Activated T-helper 2 cell treated with anti-CD3 and anti-CD28 coated beads, Interferon-gamma antibody, Interleukin-2, Interleukin-4, amounts not matched to agents 10 μg/mL and 5 μg/mL and 100 μg/mL, durations not matched to agents 14 hours and 24 hours and 36 hours (primary cell): Measurements from ENCODE around the gene C1QTNF8. TPM values are rescaled to one million over a fixed set of nuclear protein-coding genes. Genes with fewer than 3 reads are reported as not detected.
A peak's percentile ranks its signal among the peaks of the same experiment; 100 is the strongest.

Source experiments
- DNase-seq: peaks from one replicate; pipeline ENCODE4 v3.0.0; 2021; ENCODE audit warnings: low spot score
- H3K27ac Mint-ChIP-seq: one replicate; pipeline ENCODE4 v1.8.0; 2021; ENCODE audit warnings: mixed read lengths
- H3K27me3 Mint-ChIP-seq: one replicate; pipeline ENCODE4 v1.8.0; 2021; ENCODE audit warnings: low read depth, mixed read lengths
- H3K36me3 Mint-ChIP-seq: one replicate; pipeline ENCODE4 v1.8.0; 2021; ENCODE audit warnings: low read depth, mixed read lengths
- H3K4me1 Mint-ChIP-seq: one replicate; pipeline ENCODE4 v1.8.0; 2021; ENCODE audit warnings: low read depth, mixed read lengths
- H3K4me3 Mint-ChIP-seq: one replicate; pipeline ENCODE4 v1.8.0; 2021; ENCODE audit warnings: low read depth, mild to moderate bottlenecking, moderate library complexity, mixed read lengths
- H3K9me3 Mint-ChIP-seq: one replicate; pipeline ENCODE4 v1.8.0; 2021; ENCODE audit warnings: mixed read lengths
- intact Hi-C: fragments of 100-400 bp; cut with micrococcal nuclease; formaldehyde crosslinking; loops from one replicate; pipeline ENCODE4 v1.15.1; 2023
- total RNA-seq: library from RNA; stranded (reverse); gene quantifications from 2 replicates; pipeline ENCODE4 v1.2.3, GENCODE V29; 2022

C1QTNF8 gene
- total RNA-seq, 1 donor from 2014 or later = not detected

GRCh38 chr16:1071561-1072225, 24.4 kb downstream of the C1QTNF8 start:
- Mint-ChIP-seq H3K4me3 (no peak overlapping the region), H3K36me3 (no peaks in the 10 kb centered on the region), H3K4me1 (no peaks in the 10 kb centered on the region), H3K9me3 (no peaks in the 10 kb centered on the region), H3K27ac (no peak overlapping the region), H3K27me3 (peaks cover 9% of the 10 kb centered on the region)
- DNase-seq = no peak
- intact Hi-C loops = no loop called here

- no peak overlapping the region for H3K27ac Mint-ChIP-seq
- no peaks in the 10 kb centered on the region for H3K36me3 Mint-ChIP-seq
Measured at GRCh38 chr16:1070864-1071408, 25.1 kb downstream of the C1QTNF8 start.

GRCh38 chr16:1070084-1070863, 25.8 kb downstream of the C1QTNF8 start:
- intact Hi-C loops = no loop called here
- Mint-ChIP-seq H3K27ac (no peak overlapping the region), H3K4me3 (no peak overlapping the region), H3K9me3 (no peaks in the 10 kb centered on the region), H3K27me3 (peaks cover 7% of the 10 kb centered on the region), H3K4me1 (no peaks in the 10 kb centered on the region), H3K36me3 (no peaks in the 10 kb centered on the region)
- DNase-seq = no peak

More at GRCh38 chr16:1070864-1071408, 25.1 kb downstream of the C1QTNF8 start:
- no peaks in the 10 kb centered on the region for H3K9me3 Mint-ChIP-seq
- peaks cover 7% of the 10 kb centered on the region for H3K27me3 Mint-ChIP-seq
- intact Hi-C loops = no loop called here
- DNase-seq = no peak
- no peaks in the 10 kb centered on the region for H3K4me1 Mint-ChIP-seq
- no peak overlapping the region for H3K4me3 Mint-ChIP-seq

- intact Hi-C loops = no loop called here
Measured at GRCh38 chr16:1069154-1069553, 26.9 kb downstream of the C1QTNF8 start.

GRCh38 chr16:1068451-1068850, 27.6 kb downstream of the C1QTNF8 start:
- H3K4me3 Mint-ChIP-seq = no peak overlapping the region
- DNase-seq = no peak
- intact Hi-C loops = no loop called here
- no peak overlapping the region for H3K27ac Mint-ChIP-seq
- no peaks in the 10 kb centered on the region for H3K4me1 Mint-ChIP-seq
- H3K9me3 Mint-ChIP-seq = no peaks in the 10 kb centered on the region
- H3K36me3 Mint-ChIP-seq = no peaks in the 10 kb centered on the region
- H3K27me3 Mint-ChIP-seq = peaks cover 11% of the 10 kb centered on the region

More at GRCh38 chr16:1069154-1069553, 26.9 kb downstream of the C1QTNF8 start:
- Mint-ChIP-seq H3K4me1 (no peaks in the 10 kb centered on the region), H3K9me3 (no peaks in the 10 kb centered on the region), H3K27ac (no peak overlapping the region), H3K4me3 (no peak overlapping the region), H3K36me3 (no peaks in the 10 kb centered on the region), H3K27me3 (peaks cover 11% of the 10 kb centered on the region)
- DNase-seq = no peak

- intact Hi-C loops = no loop called here
- H3K4me1 Mint-ChIP-seq = no peaks in the 10 kb centered on the region
- no peak for DNase-seq
- H3K27ac Mint-ChIP-seq = peak overlapping the region; percentile 43
- no peak overlapping the region for H3K4me3 Mint-ChIP-seq
- no peaks in the 10 kb centered on the region for H3K36me3 Mint-ChIP-seq
- peaks cover 11% of the 10 kb centered on the region for H3K27me3 Mint-ChIP-seq
- no peaks in the 10 kb centered on the region for H3K9me3 Mint-ChIP-seq
Measured at GRCh38 chr16:1067629-1068028, 28.4 kb downstream of the C1QTNF8 start.

GRCh38 chr16:1066584-1067172, 29.4 kb downstream of the C1QTNF8 start:
- Mint-ChIP-seq H3K4me1 (no peaks in the 10 kb centered on the region), H3K9me3 (no peaks in the 10 kb centered on the region), H3K36me3 (no peaks in the 10 kb centered on the region), H3K27me3 (peaks cover 8% of the 10 kb centered on the region), H3K4me3 (no peak overlapping the region), H3K27ac (no peak overlapping the region)
- intact Hi-C loops = no loop called here
- no peak for DNase-seq

- H3K27me3 Mint-ChIP-seq = peaks cover 8% of the 10 kb centered on the region
- no peaks in the 10 kb centered on the region for H3K9me3 Mint-ChIP-seq
- intact Hi-C loops = no loop called here
- H3K36me3 Mint-ChIP-seq = no peaks in the 10 kb centered on the region
- H3K4me1 Mint-ChIP-seq = no peaks in the 10 kb centered on the region
- DNase-seq = no peak
- H3K4me3 Mint-ChIP-seq = no peak overlapping the region
- H3K27ac Mint-ChIP-seq = no peak overlapping the region
Measured at GRCh38 chr16:1065469-1066128, 30.4 kb downstream of the C1QTNF8 start.

- no peaks in the 10 kb centered on the region for H3K36me3 Mint-ChIP-seq
- no peaks in the 10 kb centered on the region for H3K4me1 Mint-ChIP-seq
- intact Hi-C loops = no loop called here
- H3K27me3 Mint-ChIP-seq = peaks cover 8% of the 10 kb centered on the region
- DNase-seq = no peak
- no peak overlapping the region for H3K4me3 Mint-ChIP-seq
- peaks cover 5% of the 10 kb centered on the region for H3K9me3 Mint-ChIP-seq
- H3K27ac Mint-ChIP-seq = no peak overlapping the region
Measured at GRCh38 chr16:1063728-1064127, 32.3 kb downstream of the C1QTNF8 start.

GRCh38 chr16:1062895-1063294, 33.1 kb downstream of the C1QTNF8 start:
- H3K9me3 Mint-ChIP-seq = peaks cover 5% of the 10 kb centered on the region
- H3K4me3 Mint-ChIP-seq = no peak overlapping the region
- no peak overlapping the region for H3K27ac Mint-ChIP-seq
- DNase-seq = no peak
- H3K27me3 Mint-ChIP-seq = peaks cover 8% of the 10 kb centered on the region
- no peaks in the 10 kb centered on the region for H3K36me3 Mint-ChIP-seq
- no peaks in the 10 kb centered on the region for H3K4me1 Mint-ChIP-seq
- intact Hi-C loops = no loop called here

- Mint-ChIP-seq H3K27ac (no peak overlapping the region), H3K4me1 (no peaks in the 10 kb centered on the region), H3K27me3 (peaks cover 4% of the 10 kb centered on the region), H3K36me3 (no peaks in the 10 kb centered on the region), H3K4me3 (no peak overlapping the region), H3K9me3 (peaks cover 5% of the 10 kb centered on the region)
- intact Hi-C loops = no loop called here
- DNase-seq = no peak
Measured at GRCh38 chr16:1061769-1062505, 34.1 kb downstream of the C1QTNF8 start.
